Measurements from ENCODE around the gene FLT3.

The FLT3 gene

GRCh38 chr13:27960362-27961226, 139.8 kb downstream of the FLT3 start:
- no peak for DNase-seq (ENCODE audit: low read depth)

DNA sequence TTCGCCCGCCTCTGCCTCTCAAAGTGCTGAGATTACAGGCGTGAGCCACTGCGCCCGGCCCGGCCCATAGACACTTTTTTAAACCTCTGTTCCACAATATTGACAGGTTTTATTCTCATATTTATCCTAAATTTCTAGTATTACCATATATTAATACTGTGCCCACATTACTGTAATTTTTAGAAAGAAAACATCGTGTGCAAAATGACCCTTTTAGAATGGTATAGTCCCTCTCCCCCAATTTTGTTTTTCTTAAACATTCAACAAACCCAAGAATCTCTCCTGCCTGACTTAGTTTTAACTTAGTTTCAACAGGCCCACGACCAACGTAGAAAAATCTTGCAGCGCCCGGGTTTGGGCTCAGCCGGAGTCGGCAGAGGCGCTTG, 140.4 kb downstream of the FLT3 start:
- DNase-seq (ENCODE audit: low read depth): no peak

DNA sequence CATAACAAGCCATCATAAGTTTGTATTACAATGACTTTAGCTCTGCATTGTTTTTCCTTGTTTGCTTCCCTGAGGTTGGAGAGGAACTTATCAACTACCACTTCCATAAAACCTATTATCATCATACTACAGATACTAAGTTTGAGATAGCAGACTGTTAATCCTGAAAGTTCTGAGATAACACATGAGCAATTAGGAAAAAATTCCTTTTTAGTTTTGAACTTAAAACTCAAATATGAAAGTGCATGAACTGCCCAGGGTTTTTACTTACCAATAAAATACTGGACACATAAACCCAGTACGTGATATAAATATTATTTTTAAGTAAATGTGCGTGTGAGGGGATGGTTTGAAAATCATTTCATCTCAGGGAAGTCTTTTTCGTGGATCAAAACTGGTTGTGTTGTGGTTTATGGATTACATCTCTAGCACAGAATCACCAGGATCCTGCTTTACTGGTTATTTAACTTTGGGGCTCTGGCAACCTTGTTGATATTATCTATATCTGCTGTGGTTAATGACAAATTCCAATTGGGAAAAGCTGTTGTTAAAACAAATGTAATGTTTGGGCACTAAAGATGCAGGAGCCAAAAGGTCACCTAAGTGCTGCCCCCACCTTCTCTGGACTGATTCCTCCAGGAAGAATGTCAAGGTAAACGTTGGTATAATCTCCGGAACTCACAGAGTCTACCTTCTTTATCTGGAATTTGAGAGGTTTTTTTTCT, 143.6 kb downstream of the FLT3 start:
- no peak for DNase-seq (ENCODE audit: low read depth)

DNA sequence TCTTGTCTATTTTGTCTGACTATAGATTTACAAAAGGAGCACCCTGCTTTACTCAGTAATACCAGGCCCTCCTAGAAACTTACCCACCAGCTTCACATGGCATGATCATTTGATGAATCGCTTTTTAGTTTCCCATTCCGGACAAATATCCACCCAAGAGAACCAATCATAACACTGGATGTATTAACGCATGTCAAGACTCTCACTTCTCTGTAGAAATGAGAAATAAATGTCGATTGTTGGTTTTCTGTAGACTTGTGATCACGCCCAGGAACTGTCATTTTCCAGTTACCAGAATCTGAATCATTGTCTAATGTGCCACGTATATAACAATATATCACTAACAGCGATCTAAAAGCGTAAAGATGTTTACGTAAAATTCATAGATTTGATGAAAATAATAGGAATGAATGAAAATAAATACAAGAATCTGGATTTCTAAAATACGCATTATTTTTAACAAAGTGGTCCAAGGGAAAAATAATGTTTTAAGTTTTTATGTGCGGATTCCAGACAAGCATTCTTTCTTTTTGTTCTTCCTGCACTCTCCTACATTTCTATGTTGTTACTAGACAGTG, 145.3 kb downstream of the FLT3 start:
- DNase-seq (ENCODE audit: low read depth): no peak

- no peak for DNase-seq (ENCODE audit: low read depth)
Measured at GRCh38 chr13:27954406-27954851, 145.9 kb downstream of the FLT3 start.

DNA sequence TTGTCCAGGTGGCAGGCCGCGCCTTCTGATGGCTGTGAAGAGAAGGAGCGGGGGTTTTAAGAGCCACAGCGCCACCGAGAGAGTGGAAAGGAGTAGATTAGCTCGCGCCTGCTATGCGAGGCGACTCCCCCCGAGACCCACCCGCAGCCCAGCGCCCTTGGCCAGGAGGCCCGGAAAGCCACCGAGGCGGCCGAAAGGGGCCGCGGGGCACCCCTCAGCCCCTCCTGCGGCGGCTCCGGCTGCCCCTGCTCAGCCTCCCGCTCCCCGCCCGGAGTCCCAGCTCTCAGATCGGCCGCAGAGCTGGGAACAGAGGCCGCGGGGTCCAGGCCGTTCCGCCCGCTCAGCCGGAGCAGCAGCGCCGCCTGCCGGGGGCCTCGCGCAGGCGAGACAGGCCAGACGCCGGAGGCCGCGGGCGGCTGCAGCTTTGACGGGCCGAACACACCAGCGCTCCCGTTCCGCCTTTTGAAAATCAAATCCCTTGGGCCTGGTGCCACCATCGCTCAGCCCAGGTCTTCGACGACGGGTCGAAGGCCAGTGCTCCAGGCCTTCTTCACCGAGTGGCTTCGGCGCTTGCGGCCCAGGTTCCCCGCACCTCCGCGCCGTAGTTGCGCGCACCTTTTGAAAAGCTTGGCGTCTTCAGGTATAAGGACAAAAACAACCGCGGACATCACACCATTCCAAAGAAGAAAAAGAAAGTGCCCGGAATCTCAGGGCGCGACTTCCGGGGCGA, 146.5 kb downstream of the FLT3 start:
- DNase-seq (ENCODE audit: low read depth): peak; percentile 26

Measured in activated gamma-delta T cell treated with anti-CD3 and anti-CD28 coated beads, Interleukin-2, amount 50 U/mL, for 16 hours (primary cell).